Heart left ventricle (tissue), 16 donors: ENCODE results near the gene SLC7A4. TPM values are rescaled to one million over a fixed set of nuclear protein-coding genes. Genes with fewer than 3 reads are reported as not detected.
A peak's percentile ranks its signal among the peaks of the same experiment; 100 is the strongest.

Experiments used
- ATAC-seq, 4 donors: fragments of 200-7000 bp; cut with Tn5 transposase; one replicate each; pipeline ENCODE4 v1.9.1; 2020 to 2022; ENCODE audit warnings: moderate library complexity in 4 of 4, mild to moderate bottlenecking in 3 of 4, moderate number of reproducible peaks in 1 of 4
- DNase-seq, 5 donors: peaks; one replicate each; pipeline ENCODE4 v3.0.0-alpha.2; 2020
- H3K27ac ChIP-seq, 12 donors: fragments of 200-600 bp; sonication (generic) in 4 of 12; one replicate each; pipeline versions ENCODE4 v1.5.0 to v1.8.0; 2016 to 2022; ENCODE audit warnings: mild to moderate bottlenecking in 2 of 12
- H3K27me3 ChIP-seq, 9 donors: fragments of 200-600 bp; sonication (generic) in 2 of 9; one replicate each; pipeline versions ENCODE4 v1.5.1 to v1.8.0; 2016 to 2022; ENCODE audit warnings: mild to moderate bottlenecking in 3 of 9
- H3K36me3 ChIP-seq, 9 donors: fragments of 200-600 bp; sonication (generic) in 2 of 9; one replicate each; pipeline versions ENCODE4 v1.5.0 to v1.8.0; 2018 to 2022; ENCODE audit warnings: mild to moderate bottlenecking in 2 of 9
- H3K4me1 ChIP-seq, 12 donors: fragments of 200-600 bp; sonication (generic) in 4 of 12; one replicate each; pipeline versions ENCODE4 v1.5.0 to v1.8.0; 2016 to 2022; ENCODE audit warnings: mild to moderate bottlenecking in 3 of 12
- H3K4me3 ChIP-seq, 12 donors: fragments of 200-600 bp; sonication (generic) in 4 of 12; one replicate each; pipeline versions ENCODE4 v1.5.0 to v1.8.0; 2017 to 2022; ENCODE audit warnings: mild to moderate bottlenecking in 9 of 12, moderate library complexity in 4 of 12
- H3K9me3 ChIP-seq, 12 donors: fragments of 200-600 bp; sonication (generic) in 4 of 12; one replicate each; pipeline versions ENCODE4 v1.5.0 to v1.8.0; 2016 to 2022; ENCODE audit warnings: mild to moderate bottlenecking in 1 of 12
- CTCF ChIP-seq, 12 donors: fragments of 200-600 bp; sonication (generic) in 4 of 12; IDR thresholded peaks; one replicate each; pipeline versions ENCODE4 v1.5.0 to v1.8.0; 2018 to 2022; ENCODE audit warnings: antibody characterized with exemption in 12 of 12, mild to moderate bottlenecking in 5 of 12
- POLR2A ChIP-seq, 2 donors: fragments of 450-650 bp; IDR thresholded peaks; one replicate each; pipeline ENCODE4 v1.6.1; 2017; ENCODE audit warnings: antibody characterized with exemption in 2 of 2, mild to moderate bottlenecking in 2 of 2, moderate library complexity in 2 of 2
- WGBS, 4 donors: extraction: QIAGEN DNeasy Blood & Tissue Kit in 2 of 4; methylation state at CpG; one replicate each; pipeline versions ENCODE4 v1.1.5 to v1.1.7; 2013 to 2018; 5-methylcytosine and 5-hydroxymethylcytosine counted together
- intact Hi-C, 10 donors: fragments of 100-400 bp; cut with DNase I; formaldehyde crosslinking; loops; one replicate each; pipeline versions ENCODE4 v1.11.1 to v1.14.2; 2022
- polyA plus RNA-seq, 2 donors: library from polyadenylated mRNA; stranded (reverse); fragments of 200-250 nt; gene quantifications; one replicate each; pipeline ENCODE4 v1.2.3, GENCODE V29; 2013
- total RNA-seq, 9 donors: library from RNA; depleted of rRNA in 2 of 9; stranded (reverse); fragments of >200 nt in 2 of 9; fragmentation: NEBNext Ultra II Directional in 3 of 9; extraction: Animal tissue kit (Norgen Biotek cat#: 25700) in 3 of 9; gene quantifications; one replicate each; pipeline versions ENCODE4 v1.1.0 to v1.2.4, GENCODE V29; 2016 to 2023
- donor health status: ischemic (EF 13 %, LVEDD 7.1; RV severe dilation, severe dysfunction).
- donor health status: healthy with polysubstance abuse.
- donor health status: DM: no; HTN: yes; CAD: no.
- donor health status: DM: no; HTN: no; CAD: no.
- donor health status: ischemic (EF 25% LVEDD 6.9; RV normal size, moderate dysfunction).
- donor health status: ischemic (EF 25% LVEDD 5.7; RV mildly dilated, moderate dysfunction).
- donor health status: healthy.
- donor health status: DM: yes; HTN: yes; CAD: no.
- donor health status: ischemic (EF 35%, LVEDD 5.7; RV mildly dilated, moderate dysfunction).
- donor health status: nonischemic (EF 11% LVEDD 7.7; RV severe dilation, severe dysfunction).
- donor health status: DM: yes; HTN: yes; CAD: no.
- donor health status: PGD.
- donor health status: ischemic (EF 29% LVEDD 5.4; RV normal size, mild dysfunction).
- donor health status: nonischemic (EF 23%, LVEDD 6.1; RV moderate dilation, normal function).

Gene SLC7A4
- total and polyA plus RNA-seq, 11 donors = 0.24 to 2.8 (median 0.31) TPM; not detected in 8

DNA sequence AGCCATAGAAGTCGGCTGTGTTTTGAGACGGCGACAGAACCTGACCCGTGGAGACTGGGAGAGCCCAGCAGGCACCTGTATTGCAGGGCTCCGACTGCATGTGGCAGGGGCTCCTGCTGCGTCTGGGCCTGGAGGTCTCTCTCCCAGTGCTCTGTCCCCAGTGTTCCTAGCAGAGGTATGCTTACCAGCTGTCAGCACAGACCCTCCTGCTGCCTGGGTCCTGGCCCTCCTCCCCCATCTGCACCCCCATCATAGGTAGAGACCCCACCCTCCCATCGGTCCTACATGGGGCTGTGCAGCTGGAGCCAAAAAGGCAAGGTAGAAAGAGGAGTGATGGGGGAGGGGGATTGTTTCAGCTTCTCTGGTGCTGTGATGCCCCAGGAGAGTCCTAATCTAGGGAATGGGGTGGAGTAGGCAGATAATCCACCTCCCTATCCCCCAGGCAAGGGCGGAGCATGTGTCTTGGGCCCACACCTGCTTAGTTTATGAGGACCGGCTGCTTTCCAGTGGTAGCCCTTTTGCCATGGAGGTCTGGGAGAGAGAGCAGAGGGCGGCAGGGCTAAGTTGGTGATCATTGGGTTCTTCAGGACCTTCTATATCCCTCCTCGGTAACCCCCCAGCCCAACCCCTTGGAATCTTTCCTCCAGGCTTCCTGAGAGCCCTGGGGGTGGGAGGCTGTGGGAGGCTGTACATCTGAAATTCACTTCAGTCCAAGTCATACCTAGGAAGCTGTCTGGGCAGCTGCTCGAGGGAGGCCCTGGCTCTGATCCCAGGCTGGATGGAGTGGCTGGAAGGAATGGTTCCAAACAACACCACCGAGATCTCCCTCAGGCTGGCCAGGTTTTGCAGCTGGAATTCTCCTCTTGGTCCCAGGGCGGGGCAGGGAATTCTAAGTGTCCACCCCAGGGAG lies 5.3 kb downstream of the SLC7A4 start:
- TF ChIP-seq POLR2A (IDR thresholded peaks at IDR 0.05) (no peak), CTCF (IDR thresholded peaks at IDR 0.05) (no peak)
- intact Hi-C loops = loop anchor here in 1 of 10 donors (5.0 kb wide), 1 partner anchor 40 kb away; no protein-coding TSS in a partner anchor
- H3K9me3 ChIP-seq = no peaks in the 10 kb centered on the region
- ATAC-seq = peak; percentile 25 to 59 (median 36)
- peak in 1 of 5 donors; percentile 66 for DNase-seq
- H3K4me1 ChIP-seq = peaks cover 0 to 10% (median 2%) of the 10 kb centered on the region in 12 donors
- H3K27ac ChIP-seq = no peak overlapping the region
- H3K4me3 ChIP-seq = no peak overlapping the region
- H3K36me3 ChIP-seq = no peaks in the 10 kb centered on the region
- WGBS, 4 donors = 59 to 67% (median 64%) methylated on average over 12 to 14 of the region's 14 CpGs
- H3K27me3 ChIP-seq = peaks cover 7 to 38% (median 15%) of the 10 kb centered on the region in 9 donors

GRCh38 chr22:21025763-21026755 lies 6.3 kb downstream of the SLC7A4 start:
- no peaks in the 10 kb centered on the region for H3K36me3 ChIP-seq
- no peak overlapping the region for H3K27ac ChIP-seq
- H3K9me3 ChIP-seq = no peaks in the 10 kb centered on the region
- DNase-seq (no peak), ATAC-seq (no peak)
- peaks cover 0 to 28% (median 6%) of the 10 kb centered on the region in 9 donors for H3K27me3 ChIP-seq
- H3K4me1 ChIP-seq = peaks cover 0 to 4% (median 0%) of the 10 kb centered on the region in 12 donors
- WGBS, 4 donors = 88 to 91% (median 89%) methylated on average over 15 to 27 of the region's 27 CpGs
- TF ChIP-seq POLR2A (IDR thresholded peaks at IDR 0.05) (no peak), CTCF (IDR thresholded peaks at IDR 0.05) (no peak)
- H3K4me3 ChIP-seq = no peak overlapping the region
- intact Hi-C loops = loop anchor here in 1 of 10 donors (5.0 kb wide), 1 partner anchor 41 kb away; no protein-coding TSS in a partner anchor

DNA sequence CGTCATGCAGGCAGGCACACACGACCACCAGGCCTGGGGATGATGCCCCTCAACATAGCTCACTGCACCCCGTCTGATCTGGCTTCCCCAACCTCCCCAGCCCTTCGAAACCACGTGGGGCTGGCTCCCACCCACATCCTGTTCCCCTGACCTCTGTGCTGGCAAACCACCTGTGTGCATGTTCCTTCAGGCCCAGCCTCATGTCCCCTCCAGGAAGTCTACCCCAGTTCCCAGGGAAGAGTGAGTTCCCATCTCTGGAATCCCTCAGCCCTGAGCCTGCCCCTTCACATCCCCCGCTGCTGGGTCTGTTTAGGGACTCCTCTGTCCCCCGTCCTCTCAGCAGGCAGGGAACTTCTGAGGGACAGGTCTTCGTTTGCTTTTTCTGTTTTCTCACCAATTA lies 7.1 kb downstream of the SLC7A4 start:
- intact Hi-C loops = loop anchor here in 1 of 10 donors (5.0 kb wide), 1 partner anchor 42 kb away; no protein-coding TSS in a partner anchor
- Histone ChIP-seq H3K27me3 (peaks cover 0 to 20% (median 2%) of the 10 kb centered on the region in 9 donors), H3K4me1 (peaks cover 0 to 4% (median 0%) of the 10 kb centered on the region in 12 donors), H3K4me3 (no peak overlapping the region), H3K36me3 (no peaks in the 10 kb centered on the region), H3K27ac (no peak overlapping the region), H3K9me3 (no peaks in the 10 kb centered on the region)
- DNase-seq (no peak), ATAC-seq (no peak)
- WGBS, 4 donors = 71 to 78% (median 73%) methylated on average over 8 of the region's 8 CpGs
- TF ChIP-seq POLR2A (IDR thresholded peaks at IDR 0.05) (no peak), CTCF (IDR thresholded peaks at IDR 0.05) (no peak)
